UCSD-AML1 (cell line): ENCODE results near the gene CTAGE1.
"Not testable (repeated sequence)": the region's sequence is repeated elsewhere in the genome, so short reads cannot be mapped to it uniquely, and the experiment has no call there.

Experiments
- DNase-seq: peaks from one replicate; lab custom pipeline; 2025; ENCODE audit not compliant: unreplicated experiment; lab: John Stamatoyannopoulos, UW

CTAGE1 gene

GRCh38 chr18:22394428-22394827, 23.3 kb downstream of the CTAGE1 start:
- DNase-seq, result no peak

GRCh38 chr18:22393164-22393563, 24.6 kb downstream of the CTAGE1 start:
- not testable (repeated sequence) for DNase-seq

GRCh38 chr18:22391407-22392345, 26.0 kb downstream of the CTAGE1 start:
- DNase-seq, result no peak

GRCh38 chr18:22387787-22388186, 29.9 kb downstream of the CTAGE1 start:
- DNase-seq, result no peak

- DNase-seq, result no peak
Measured at GRCh38 chr18:22387364-22387763, 30.4 kb downstream of the CTAGE1 start.

- no peak for DNase-seq
Measured at GRCh38 chr18:22385718-22386117, 32.0 kb downstream of the CTAGE1 start.

GRCh38 chr18:22378672-22379282, 38.9 kb downstream of the CTAGE1 start:
- DNase-seq, result no peak

GRCh38 chr18:22377769-22378168, 39.9 kb downstream of the CTAGE1 start:
- no peak for DNase-seq

- no peak for DNase-seq
Measured at GRCh38 chr18:22370414-22370813, 47.3 kb downstream of the CTAGE1 start.

- no peak for DNase-seq
Measured at GRCh38 chr18:22368021-22368420, 49.7 kb downstream of the CTAGE1 start.

GRCh38 chr18:22367303-22367702, 50.4 kb downstream of the CTAGE1 start:
- DNase-seq, result no peak

GRCh38 chr18:22363867-22364463, 53.8 kb downstream of the CTAGE1 start:
- no peak for DNase-seq
